Stimulated activated effector memory CD8-positive, alpha-beta T cell treated with anti-CD3 and anti-CD28 coated beads, Interleukin-12 subunit alpha, Interleukin-12 subunit beta, amount 100 ng/mL, for 72 hours (primary cell): ENCODE data around the gene ANKRD18A.
"Not testable (repeated sequence)": the region's sequence is repeated elsewhere in the genome, so short reads cannot be mapped to it uniquely, and the experiment has no call there.

Source experiments
- ATAC-seq: fragments of 150-1000 bp; cut with Tn5 transposase; 2 replicates; pipeline ENCODE4 v1.10.0; 2021
- DNase-seq, 2 donors: peaks; one replicate each; pipeline ENCODE4 v3.0.0; 2021 to 2022; ENCODE audit warnings: low spot score in 2 of 2
- H3K27ac Mint-ChIP-seq: one replicate; pipeline ENCODE4 v1.8.0; 2022; ENCODE audit warnings: mild to moderate bottlenecking, mixed read lengths
- H3K36me3 Mint-ChIP-seq: one replicate; pipeline ENCODE4 v1.8.0; 2022; ENCODE audit warnings: mild to moderate bottlenecking, mixed read lengths
- H3K4me1 Mint-ChIP-seq: one replicate; pipeline ENCODE4 v1.8.0; 2022; ENCODE audit warnings: mixed read lengths
- H3K4me3 Mint-ChIP-seq: one replicate; pipeline ENCODE4 v1.8.0; 2022; ENCODE audit warnings: mild to moderate bottlenecking, mixed read lengths
- H3K9me3 Mint-ChIP-seq: one replicate; pipeline ENCODE4 v1.8.0; 2022; ENCODE audit warnings: mixed read lengths

ANKRD18A gene

DNA sequence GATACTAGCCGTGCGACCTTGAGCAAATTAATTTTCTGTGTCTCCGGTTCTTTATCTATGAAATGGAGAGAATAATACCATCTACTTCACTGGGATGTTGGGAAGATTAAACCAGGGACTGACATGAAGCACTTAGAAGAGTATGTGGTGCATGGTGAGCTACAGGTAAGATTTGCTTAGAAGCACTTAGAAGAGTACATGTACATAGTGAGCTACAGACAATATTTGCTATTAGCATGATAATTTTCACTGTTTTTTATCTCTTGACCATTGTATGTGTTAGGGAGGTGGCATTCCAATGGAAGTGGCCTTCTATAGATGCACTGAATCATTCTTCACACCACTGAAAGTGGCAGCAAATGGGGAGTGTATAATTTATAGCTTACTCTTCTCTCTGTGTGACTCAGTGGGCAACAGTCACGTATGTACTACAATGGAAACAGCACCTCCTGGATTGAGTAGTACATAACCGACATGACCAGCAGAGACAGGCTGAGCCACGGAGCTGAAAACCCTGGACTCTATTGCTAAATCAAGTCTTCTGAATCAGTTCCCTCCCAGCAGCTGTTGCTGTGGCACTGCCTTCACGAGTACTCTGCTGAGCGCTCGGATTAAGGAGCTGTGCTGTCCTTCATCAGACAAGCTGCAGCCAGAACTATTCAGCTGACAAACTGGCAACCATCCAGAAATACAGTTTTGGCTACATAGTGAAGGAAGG, 28.9 kb downstream of the ANKRD18A start:
- not testable (repeated sequence) for H3K4me3 Mint-ChIP-seq, H3K4me1 Mint-ChIP-seq, H3K27ac Mint-ChIP-seq, H3K36me3 Mint-ChIP-seq, H3K9me3 Mint-ChIP-seq, DNase-seq
- peak; percentile 97 for ATAC-seq

DNA sequence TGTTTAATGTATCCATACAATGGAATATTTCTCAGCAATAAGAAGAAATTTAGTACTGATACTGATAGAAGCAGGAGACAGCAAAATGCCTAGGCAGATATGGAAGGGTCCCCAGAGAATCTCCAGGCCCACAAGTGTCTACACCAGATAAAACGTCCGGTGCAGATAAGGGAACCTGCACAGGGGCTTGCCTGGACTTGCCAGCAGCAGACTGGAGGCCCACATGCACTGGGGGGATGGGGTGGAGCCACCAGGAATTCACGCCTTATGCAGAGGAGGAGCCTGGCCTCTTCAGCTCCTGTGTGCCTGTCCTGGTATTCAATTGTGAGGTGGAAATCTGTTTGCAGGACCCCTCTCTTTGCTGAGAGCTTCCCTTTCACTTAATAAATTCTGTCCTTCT, 36.6 kb downstream of the ANKRD18A start:
- not testable (repeated sequence) for DNase-seq, H3K9me3 Mint-ChIP-seq, H3K4me1 Mint-ChIP-seq, H3K4me3 Mint-ChIP-seq, H3K27ac Mint-ChIP-seq, ATAC-seq, H3K36me3 Mint-ChIP-seq

DNA sequence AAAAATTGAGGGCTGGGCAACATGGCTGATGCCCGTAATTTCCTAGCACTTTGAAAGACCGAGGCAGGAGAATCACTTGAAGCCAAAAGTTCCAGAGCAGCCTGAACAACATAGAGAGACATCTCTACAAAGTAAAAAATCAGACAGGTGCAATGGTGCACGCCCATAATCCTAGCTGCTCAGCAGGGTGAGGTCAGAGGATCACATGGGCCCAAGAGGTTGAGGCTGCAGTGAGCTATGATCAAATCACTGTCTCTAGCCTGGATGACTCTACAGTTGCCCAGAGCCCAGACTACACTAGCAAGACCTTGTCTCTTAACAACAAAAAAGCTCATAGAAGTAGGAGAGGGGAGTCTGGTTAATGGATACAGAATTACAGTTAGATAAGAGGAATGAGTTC, 40.3 kb downstream of the ANKRD18A start:
- not testable (repeated sequence) for H3K9me3 Mint-ChIP-seq, H3K4me3 Mint-ChIP-seq, H3K4me1 Mint-ChIP-seq, H3K27ac Mint-ChIP-seq, DNase-seq, H3K36me3 Mint-ChIP-seq, ATAC-seq

GRCh38 chr9:38576181-38576580, 44.2 kb downstream of the ANKRD18A start:
- H3K36me3 Mint-ChIP-seq, DNase-seq, H3K4me1 Mint-ChIP-seq: not testable (repeated sequence)

GRCh38 chr9:38566048-38566447, 54.3 kb downstream of the ANKRD18A start:
- H3K9me3 Mint-ChIP-seq, H3K36me3 Mint-ChIP-seq, H3K4me3 Mint-ChIP-seq, H3K4me1 Mint-ChIP-seq, H3K27ac Mint-ChIP-seq, ATAC-seq, DNase-seq: not testable (repeated sequence)

More at GRCh38 chr9:38576181-38576580, 44.2 kb downstream of the ANKRD18A start:
- ATAC-seq, H3K9me3 Mint-ChIP-seq, H3K4me3 Mint-ChIP-seq, H3K27ac Mint-ChIP-seq: not testable (repeated sequence)

DNA sequence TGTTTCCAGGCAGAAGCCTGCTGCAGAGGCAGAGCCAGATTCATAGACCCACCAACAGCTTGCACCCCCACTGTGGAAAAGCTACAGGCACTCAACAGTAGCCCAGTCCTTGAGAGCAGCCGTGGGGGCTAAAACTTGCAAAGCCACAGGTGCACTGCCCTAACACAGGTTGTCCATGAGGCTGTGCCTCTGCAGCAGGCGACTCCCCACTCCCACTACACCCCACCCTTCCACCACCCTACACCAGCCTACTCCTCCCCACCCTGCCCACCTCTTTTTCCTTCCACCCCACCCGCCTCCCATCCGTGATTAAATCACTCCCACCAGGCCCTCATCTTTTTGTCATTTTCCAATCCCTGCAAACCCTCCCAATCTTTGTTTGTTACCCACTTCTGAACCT, 55.2 kb downstream of the ANKRD18A start:
- H3K9me3 Mint-ChIP-seq, H3K4me3 Mint-ChIP-seq, H3K4me1 Mint-ChIP-seq, DNase-seq, H3K27ac Mint-ChIP-seq, ATAC-seq, H3K36me3 Mint-ChIP-seq: not testable (repeated sequence)

DNA sequence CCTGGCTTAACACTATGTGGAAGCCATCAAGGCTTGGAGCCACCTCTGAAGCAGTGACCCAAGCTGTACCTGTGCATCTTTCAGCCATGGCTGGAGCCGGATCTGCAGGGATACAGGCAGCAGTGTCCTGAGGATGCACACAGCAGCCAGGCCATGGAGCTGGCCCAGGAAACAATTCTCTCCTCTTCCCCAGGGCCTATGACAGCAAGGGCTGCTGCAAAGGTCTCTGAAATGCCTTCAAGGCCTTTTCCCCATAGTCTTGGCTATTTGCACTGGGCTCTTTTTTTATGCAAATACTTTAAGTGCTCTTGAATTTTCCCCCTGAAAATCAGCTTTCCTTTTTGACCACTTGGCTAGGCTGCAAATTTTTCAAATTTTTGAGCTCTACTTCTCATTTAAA, 56.5 kb downstream of the ANKRD18A start:
- H3K27ac Mint-ChIP-seq, DNase-seq, H3K36me3 Mint-ChIP-seq, ATAC-seq, H3K9me3 Mint-ChIP-seq, H3K4me3 Mint-ChIP-seq, H3K4me1 Mint-ChIP-seq: not testable (repeated sequence)

DNA sequence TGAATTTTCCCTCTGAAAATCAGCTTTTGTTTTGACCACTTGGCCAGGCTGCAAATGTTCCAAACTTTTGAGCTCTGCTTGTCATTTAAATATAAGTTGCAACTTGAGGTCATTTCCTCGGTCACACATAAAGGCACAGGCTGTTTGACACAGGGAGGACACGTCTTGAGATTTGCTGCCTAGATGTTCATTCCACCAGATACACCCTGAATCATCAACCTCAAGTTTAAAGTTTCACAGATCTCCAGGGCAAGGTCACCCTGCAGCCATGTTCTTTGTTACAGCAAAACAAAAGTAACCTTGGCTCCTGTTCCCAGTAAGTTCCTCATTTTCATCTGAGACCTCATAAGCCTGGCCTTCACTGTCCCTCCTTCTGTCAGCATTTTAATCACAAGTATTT, 59.3 kb downstream of the ANKRD18A start:
- not testable (repeated sequence) for H3K36me3 Mint-ChIP-seq, DNase-seq, H3K27ac Mint-ChIP-seq, H3K4me3 Mint-ChIP-seq, H3K9me3 Mint-ChIP-seq, H3K4me1 Mint-ChIP-seq, ATAC-seq

GRCh38 chr9:38559172-38559571, 61.2 kb downstream of the ANKRD18A start:
- H3K4me1 Mint-ChIP-seq, H3K36me3 Mint-ChIP-seq, ATAC-seq, H3K4me3 Mint-ChIP-seq, H3K27ac Mint-ChIP-seq, H3K9me3 Mint-ChIP-seq, DNase-seq: not testable (repeated sequence)

DNA sequence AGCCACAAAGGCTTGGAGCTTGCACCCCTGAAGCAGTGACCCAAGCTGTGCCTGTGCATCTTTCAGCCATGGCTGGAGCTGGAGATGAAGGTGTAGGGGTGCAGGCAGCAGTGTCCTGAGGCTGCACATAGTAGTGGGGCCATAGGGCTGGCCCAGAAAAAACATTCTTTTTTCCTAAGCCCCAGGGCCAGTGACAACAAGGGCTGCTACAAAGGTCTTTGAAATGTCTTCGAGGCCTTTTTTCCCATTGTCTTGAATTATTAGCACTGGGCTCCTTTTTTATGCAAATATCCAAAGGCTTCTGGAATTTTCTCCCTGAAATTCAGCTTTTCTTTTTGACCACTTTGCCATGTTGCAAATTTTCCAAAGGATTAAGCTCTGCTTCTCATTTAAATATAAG, 62.6 kb downstream of the ANKRD18A start:
- H3K27ac Mint-ChIP-seq, DNase-seq, H3K4me1 Mint-ChIP-seq, H3K9me3 Mint-ChIP-seq, H3K4me3 Mint-ChIP-seq, H3K36me3 Mint-ChIP-seq, ATAC-seq: not testable (repeated sequence)

DNA sequence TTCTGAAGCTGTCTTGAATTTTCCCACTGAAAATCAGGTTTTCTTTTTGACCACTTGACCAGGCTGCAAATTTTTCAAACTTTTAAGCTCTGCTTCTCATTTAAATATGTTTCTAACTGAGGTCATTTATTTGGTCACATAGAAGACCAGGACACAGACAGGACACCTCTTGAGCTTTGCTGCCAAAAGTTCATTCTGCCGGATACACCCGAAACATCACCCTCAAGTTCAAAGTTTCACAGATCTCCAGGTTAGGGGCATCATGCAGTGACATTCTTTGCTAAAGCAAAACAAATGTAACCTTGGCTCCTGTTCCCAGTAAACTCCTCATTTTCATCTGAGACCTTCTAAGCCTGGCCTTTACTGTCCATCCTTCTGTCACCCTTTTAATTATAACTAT, 65.4 kb downstream of the ANKRD18A start:
- not testable (repeated sequence) for H3K4me1 Mint-ChIP-seq, DNase-seq, H3K27ac Mint-ChIP-seq, H3K4me3 Mint-ChIP-seq, H3K36me3 Mint-ChIP-seq, ATAC-seq, H3K9me3 Mint-ChIP-seq

DNA sequence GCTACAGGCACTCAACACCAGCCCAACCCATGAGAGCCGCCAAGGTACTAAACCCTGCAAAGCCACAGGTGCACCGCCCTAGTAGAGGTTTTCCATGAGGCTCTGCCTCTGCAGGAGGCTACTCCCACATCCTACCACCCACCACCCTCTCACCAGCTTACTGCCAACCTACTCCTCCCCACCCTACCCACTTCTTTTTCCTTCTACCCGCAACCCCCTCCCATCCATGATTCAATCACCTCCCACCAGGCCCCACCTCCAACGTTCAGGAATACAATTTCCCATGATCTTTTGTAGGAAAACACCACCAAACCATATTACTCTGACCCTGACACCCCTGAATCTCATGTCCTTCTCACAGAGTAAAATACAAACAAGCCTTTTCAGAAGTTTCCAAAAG, 67.4 kb downstream of the ANKRD18A start:
- not testable (repeated sequence) for DNase-seq, H3K36me3 Mint-ChIP-seq, H3K27ac Mint-ChIP-seq, H3K4me3 Mint-ChIP-seq, ATAC-seq, H3K9me3 Mint-ChIP-seq
- H3K4me1 Mint-ChIP-seq, result peaks cover 12% of the 10 kb centered on the region

DNA sequence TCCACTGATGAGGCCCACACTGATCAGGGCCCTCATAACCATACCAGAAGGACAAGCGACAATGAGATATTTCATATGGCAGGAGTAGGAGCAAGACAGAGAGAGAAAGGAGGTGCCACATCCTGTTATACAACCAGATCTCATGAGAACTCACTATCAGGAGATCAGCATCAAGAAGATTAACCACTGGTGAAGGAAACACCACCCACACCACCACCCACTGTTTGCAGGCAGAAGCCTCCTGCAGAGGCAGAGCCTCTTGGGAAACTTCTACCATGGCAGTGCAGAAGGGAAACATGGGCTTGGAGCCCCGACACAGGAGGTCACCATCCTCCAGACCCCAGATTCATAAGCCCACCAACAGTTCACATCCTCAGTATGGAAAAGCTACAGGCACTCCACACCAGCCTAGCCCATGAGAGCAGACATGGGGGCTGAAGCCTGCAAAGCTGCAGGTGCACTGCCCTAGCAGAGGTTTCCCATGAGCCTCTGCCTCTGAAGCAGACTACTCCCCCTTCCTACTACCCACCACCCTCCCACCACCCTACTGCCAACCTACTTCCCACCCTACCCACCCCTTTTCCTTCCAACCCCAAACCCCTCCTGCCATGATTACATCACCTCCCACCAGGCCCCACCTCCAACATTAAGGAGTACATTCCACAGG, 73.8 kb downstream of the ANKRD18A start:
- H3K36me3 Mint-ChIP-seq, H3K9me3 Mint-ChIP-seq, ATAC-seq: not testable (repeated sequence)
- peak overlapping the region; percentile 33 for H3K4me3 Mint-ChIP-seq
- H3K27ac Mint-ChIP-seq, result peak overlapping the region; percentile 84
- H3K4me1 Mint-ChIP-seq, result peaks cover 37% of the 10 kb centered on the region
- peak in 1 of 2 donors; percentile 9 for DNase-seq

- not testable (repeated sequence) for H3K36me3 Mint-ChIP-seq, H3K4me3 Mint-ChIP-seq, H3K27ac Mint-ChIP-seq, H3K9me3 Mint-ChIP-seq, DNase-seq, ATAC-seq, H3K4me1 Mint-ChIP-seq
Observed at GRCh38 chr9:38540535-38540934, 79.9 kb downstream of the ANKRD18A start.

DNA sequence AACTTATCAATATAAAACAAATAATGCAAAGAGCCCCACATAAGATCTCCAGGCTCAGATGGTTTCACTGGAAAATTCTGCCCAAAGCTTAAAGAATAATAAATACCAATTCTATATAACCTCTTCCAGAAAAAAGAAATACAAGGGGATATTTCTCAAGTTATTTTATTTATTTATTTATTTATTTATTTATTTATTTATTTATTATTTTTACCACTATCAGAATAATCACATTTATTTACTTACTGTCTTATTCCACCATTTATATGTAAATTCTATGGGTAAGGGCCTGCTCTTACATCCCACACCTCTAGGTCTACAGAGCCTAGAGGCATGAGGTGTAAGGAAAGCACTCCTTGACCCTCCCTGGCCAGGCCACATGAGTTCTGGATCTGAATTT, 91.1 kb downstream of the ANKRD18A start:
- Mint-ChIP-seq H3K36me3 (no peaks in the 10 kb centered on the region), H3K9me3 (no peaks in the 10 kb centered on the region), H3K4me3 (no peak overlapping the region), H3K4me1 (no peaks in the 10 kb centered on the region), H3K27ac (no peak overlapping the region)
- ATAC-seq (no peak), DNase-seq (no peak)

- H3K4me1 Mint-ChIP-seq, result no peaks in the 10 kb centered on the region
- no peak for DNase-seq
Observed at GRCh38 chr9:38527503-38527902, 92.9 kb downstream of the ANKRD18A start.

More at GRCh38 chr9:38527503-38527902, 92.9 kb downstream of the ANKRD18A start:
- no peaks in the 10 kb centered on the region for H3K9me3 Mint-ChIP-seq
- ATAC-seq, result no peak
- H3K4me3 Mint-ChIP-seq, result no peak overlapping the region
- no peaks in the 10 kb centered on the region for H3K36me3 Mint-ChIP-seq
- H3K27ac Mint-ChIP-seq, result no peak overlapping the region
